DMS114 treated with DMSO at 0.1 percent for 48 hours (cell line): Measurements from ENCODE around the gene SIGLEC6.

Source experiments
- DNase-seq: peaks from one replicate; lab custom pipeline; 2025; ENCODE audit not compliant: unreplicated experiment; lab: John Stamatoyannopoulos, UW

SIGLEC6 gene

GRCh38 chr19:51548891-51549305 lies 17.4 kb upstream of the SIGLEC6 start:
- DNase-seq, result no peak

GRCh38 chr19:51548213-51548651 lies 16.8 kb upstream of the SIGLEC6 start:
- no peak for DNase-seq

GRCh38 chr19:51547397-51548212 lies 16.1 kb upstream of the SIGLEC6 start:
- no peak for DNase-seq

GRCh38 chr19:51546650-51547396 lies 15.4 kb upstream of the SIGLEC6 start:
- DNase-seq, result no peak

GRCh38 chr19:51546107-51546649 lies 14.7 kb upstream of the SIGLEC6 start:
- no peak for DNase-seq

GRCh38 chr19:51544038-51544437 lies 12.6 kb upstream of the SIGLEC6 start:
- no peak for DNase-seq

GRCh38 chr19:51542699-51543098 lies 11.2 kb upstream of the SIGLEC6 start:
- no peak for DNase-seq

GRCh38 chr19:51541458-51542357 lies 10.2 kb upstream of the SIGLEC6 start:
- DNase-seq, result no peak

GRCh38 chr19:51539821-51540366 lies 8.4 kb upstream of the SIGLEC6 start:
- no peak for DNase-seq

- DNase-seq, result no peak
Observed at GRCh38 chr19:51535535-51535934, 4.1 kb upstream of the SIGLEC6 start.

GRCh38 chr19:51530616-51531015 lies 854 bp downstream of the SIGLEC6 start:
- no peak for DNase-seq

- no peak for DNase-seq
Observed at GRCh38 chr19:51529301-51529700, 2.2 kb downstream of the SIGLEC6 start.

GRCh38 chr19:51525651-51526050 lies 5.8 kb downstream of the SIGLEC6 start:
- DNase-seq, result no peak

GRCh38 chr19:51524666-51525264 lies 6.7 kb downstream of the SIGLEC6 start:
- DNase-seq, result no peak

GRCh38 chr19:51521781-51522180 lies 9.7 kb downstream of the SIGLEC6 start:
- DNase-seq, result no peak

GRCh38 chr19:51521357-51521756 lies 10.1 kb downstream of the SIGLEC6 start:
- no peak for DNase-seq

GRCh38 chr19:51520728-51521127 lies 10.7 kb downstream of the SIGLEC6 start:
- DNase-seq, result no peak

- peak; percentile 46 for DNase-seq
Observed at GRCh38 chr19:51514866-51515481, 16.5 kb downstream of the SIGLEC6 start.

- DNase-seq, result no peak
Observed at GRCh38 chr19:51513968-51514367, 17.5 kb downstream of the SIGLEC6 start.

GRCh38 chr19:51511353-51511752 lies 20.1 kb downstream of the SIGLEC6 start:
- DNase-seq, result no peak
